ENCODE data around the gene ZNF785.

GRCh38 chr16:30558789-30559377 is 26.6 kb downstream of the ZNF785 start:
- no peak for TF ChIP-seq POLR2AphosphoS5 (IDR thresholded peaks at IDR 0.05; ENCODE audit: low read depth)
- no peak for TF ChIP-seq CTCF (conservative IDR thresholded peaks at IDR 0.05; ENCODE audit: low read depth in 2 of 2)
